Thoracic aorta (tissue), 2 donors: Measurements from ENCODE around the gene SERTAD2. TPM values are rescaled to one million over a fixed set of nuclear protein-coding genes. Genes with fewer than 3 reads are reported as not detected.

ENCODE experiments used
- ATAC-seq: fragments of 150-250 bp; one replicate; pipeline ENCODE4 v1.8.0; 2017; ENCODE audit warnings: low read depth; ENCODE audit not compliant: insufficient number of reproducible peaks, low FRiP score
- DNase-seq: peaks from one replicate; pipeline ENCODE4 v3.0.0-alpha.2; 2020; ENCODE audit warnings: low spot score
- H3K27ac ChIP-seq, 2 donors: fragments of 200-600 bp; sonication (generic); 1 replicate in 1 of 2; 2 replicates in 1 of 2; pipeline ENCODE4 v1.5.1; 2016; ENCODE audit warnings: mild to moderate bottlenecking in 2 of 2, moderate library complexity in 2 of 2
- H3K27me3 ChIP-seq: fragments of 200-600 bp; sonication (generic); replicated peaks from 2 replicates; pipeline ENCODE4 v1.6.0; 2016; ENCODE audit warnings: mild to moderate bottlenecking; ENCODE audit not compliant: insufficient read depth
- H3K36me3 ChIP-seq: fragments of 200-600 bp; sonication (generic); one replicate; pipeline ENCODE4 v1.5.1; 2016
- H3K4me1 ChIP-seq, 2 donors: fragments of 200-600 bp; sonication (generic); 1 replicate in 1 of 2; 2 replicates in 1 of 2; pipeline versions ENCODE4 v1.5.1 to v1.6.0; 2016; ENCODE audit warnings: low read depth in 2 of 2, mild to moderate bottlenecking in 1 of 2; ENCODE audit not compliant: control insufficient read depth in 1 of 2
- H3K4me3 ChIP-seq: fragments of 200-600 bp; sonication (generic); 2 replicates; pipeline ENCODE4 v1.5.1; 2016; ENCODE audit warnings: mild to moderate bottlenecking
- H3K9me3 ChIP-seq: fragments of 200-600 bp; sonication (generic); 2 replicates; pipeline ENCODE4 v1.5.1; 2016
- total RNA-seq, 2 donors: library from RNA; depleted of rRNA; stranded (reverse); fragments of >200 nt; gene quantifications; one replicate each; pipeline versions ENCODE4 v1.1.0 to v1.2.3, GENCODE V29; 2016
- TF ChIP-seq, protein P1 (sequence below): fragments of 200-600 bp; sonication (generic); IDR thresholded peaks from one replicate; pipeline ENCODE4 v1.5.1; 2019; ENCODE audit warnings: antibody characterized with exemption

Gene SERTAD2
- total RNA-seq, 2 donors from 2014 or later: 17.9 to 31.9 TPM

DNA sequence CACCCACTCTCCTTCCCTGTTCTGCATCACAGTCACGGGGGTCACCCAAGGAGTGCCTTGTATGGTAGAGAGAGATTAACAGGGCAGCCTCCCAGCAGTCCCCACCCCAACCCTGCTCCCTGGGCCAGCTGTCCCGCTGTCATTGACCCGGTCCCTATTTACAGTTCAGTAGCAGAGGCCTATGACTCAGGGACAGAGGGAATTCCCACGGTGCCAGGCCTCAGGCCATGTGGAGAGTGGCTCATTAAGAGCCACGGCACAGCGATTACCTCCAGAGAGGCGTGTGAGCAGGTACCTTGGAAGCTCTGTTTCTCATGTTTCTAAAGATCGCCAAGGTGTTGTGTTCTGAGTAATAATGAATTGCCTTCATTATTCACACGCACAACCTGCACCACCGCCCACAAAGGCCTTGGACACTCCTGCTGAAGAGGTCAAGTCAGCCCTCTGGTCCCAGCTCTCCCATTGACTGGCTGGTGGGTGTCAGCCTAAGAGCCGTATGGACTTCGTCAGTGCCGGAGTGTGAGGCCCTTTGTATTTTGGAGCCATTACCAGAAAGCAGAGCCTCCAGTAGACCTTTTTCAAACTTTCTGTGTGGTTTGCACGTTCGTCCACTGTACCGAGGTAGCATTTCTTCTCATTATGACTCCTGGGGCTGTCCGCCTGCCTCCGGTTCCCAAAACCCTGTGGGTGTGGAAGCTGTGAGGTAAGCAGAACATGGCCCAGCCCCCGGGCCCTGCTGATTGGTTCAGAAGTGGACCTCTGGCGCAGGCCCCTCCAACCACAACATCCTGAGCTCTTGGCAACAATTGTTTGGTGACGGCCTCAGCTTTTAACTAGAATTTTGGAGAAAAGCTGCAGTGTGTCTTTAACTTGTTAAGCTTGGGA is 47.0 kb downstream of the SERTAD2 start:
- peak overlapping the region in 1 of 2 donors; percentile 42 for H3K27ac ChIP-seq
- peaks cover 11 to 22% of the 10 kb centered on the region in 2 donors for H3K4me1 ChIP-seq
- TF ChIP-seq, protein P1, sequence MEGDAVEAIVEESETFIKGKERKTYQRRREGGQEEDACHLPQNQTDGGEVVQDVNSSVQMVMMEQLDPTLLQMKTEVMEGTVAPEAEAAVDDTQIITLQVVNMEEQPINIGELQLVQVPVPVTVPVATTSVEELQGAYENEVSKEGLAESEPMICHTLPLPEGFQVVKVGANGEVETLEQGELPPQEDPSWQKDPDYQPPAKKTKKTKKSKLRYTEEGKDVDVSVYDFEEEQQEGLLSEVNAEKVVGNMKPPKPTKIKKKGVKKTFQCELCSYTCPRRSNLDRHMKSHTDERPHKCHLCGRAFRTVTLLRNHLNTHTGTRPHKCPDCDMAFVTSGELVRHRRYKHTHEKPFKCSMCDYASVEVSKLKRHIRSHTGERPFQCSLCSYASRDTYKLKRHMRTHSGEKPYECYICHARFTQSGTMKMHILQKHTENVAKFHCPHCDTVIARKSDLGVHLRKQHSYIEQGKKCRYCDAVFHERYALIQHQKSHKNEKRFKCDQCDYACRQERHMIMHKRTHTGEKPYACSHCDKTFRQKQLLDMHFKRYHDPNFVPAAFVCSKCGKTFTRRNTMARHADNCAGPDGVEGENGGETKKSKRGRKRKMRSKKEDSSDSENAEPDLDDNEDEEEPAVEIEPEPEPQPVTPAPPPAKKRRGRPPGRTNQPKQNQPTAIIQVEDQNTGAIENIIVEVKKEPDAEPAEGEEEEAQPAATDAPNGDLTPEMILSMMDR: no peak
- H3K27me3 ChIP-seq: no peaks in the 10 kb centered on the region
- ATAC-seq: peak; percentile 64
- no peaks in the 10 kb centered on the region for H3K36me3 ChIP-seq
- H3K9me3 ChIP-seq: no peaks in the 10 kb centered on the region
- peak overlapping the region; percentile 63 for H3K4me3 ChIP-seq
- DNase-seq: peak; percentile 88

DNA sequence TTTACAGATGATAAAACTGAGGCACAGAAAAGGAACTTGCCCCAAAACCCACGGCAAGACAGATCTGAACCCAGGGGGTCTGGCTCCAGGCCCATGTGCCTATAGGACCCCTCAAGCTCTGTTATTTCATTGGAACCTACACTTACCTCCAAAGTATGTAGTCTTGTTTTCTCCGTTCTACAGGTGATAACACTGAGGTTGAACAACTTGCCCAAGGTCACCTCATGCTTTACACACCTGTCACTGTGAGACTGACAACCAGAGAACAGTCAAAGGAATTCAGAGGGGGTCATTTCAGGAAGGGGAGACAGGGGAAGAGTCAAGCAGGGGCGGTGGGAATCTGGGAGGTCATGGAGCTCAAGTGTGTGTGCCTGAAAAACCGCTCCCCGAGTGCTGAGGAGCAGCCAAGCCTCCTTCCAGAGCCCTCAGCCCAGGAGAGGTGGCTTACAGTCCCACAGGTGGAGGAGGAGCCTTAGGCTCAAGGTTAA is 47.7 kb downstream of the SERTAD2 start:
- Histone ChIP-seq H3K4me1 (peaks cover 11 to 22% of the 10 kb centered on the region in 2 donors), H3K4me3 (no peak overlapping the region), H3K27ac (no peak overlapping the region), H3K9me3 (no peaks in the 10 kb centered on the region), H3K36me3 (no peaks in the 10 kb centered on the region), H3K27me3 (no peaks in the 10 kb centered on the region)
- DNase-seq (no peak), ATAC-seq (no peak)
- TF ChIP-seq, protein P1: no peak

DNA sequence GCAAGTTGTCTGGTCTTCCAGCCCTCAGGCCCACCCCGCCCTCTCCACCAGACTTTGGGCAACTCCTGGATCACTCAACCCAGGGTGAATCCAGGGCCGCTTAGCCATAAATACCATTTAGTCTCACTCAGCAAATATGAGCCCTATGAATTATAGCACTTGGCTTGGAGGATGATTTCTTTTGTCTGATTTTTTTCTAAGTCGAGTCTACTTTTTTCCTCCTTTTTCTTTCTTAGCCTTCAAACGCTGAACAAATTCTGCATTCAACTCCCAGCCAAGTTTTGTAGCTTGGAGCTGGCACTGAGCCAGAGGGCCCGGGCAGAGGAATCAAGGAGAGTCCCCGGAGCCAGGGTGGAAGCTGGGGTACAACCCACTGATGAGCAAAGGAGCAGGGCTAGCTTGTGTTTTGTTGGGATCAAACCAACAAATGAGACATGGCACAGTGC is 48.7 kb downstream of the SERTAD2 start:
- no peak for DNase-seq
- TF ChIP-seq, protein P1: no peak
- H3K4me1 ChIP-seq: peaks cover 11 to 22% of the 10 kb centered on the region in 2 donors
- ATAC-seq: no peak
- H3K36me3 ChIP-seq: no peaks in the 10 kb centered on the region
- H3K4me3 ChIP-seq: no peak overlapping the region
- H3K27ac ChIP-seq: no peak overlapping the region
- H3K9me3 ChIP-seq: no peaks in the 10 kb centered on the region
- H3K27me3 ChIP-seq: no peaks in the 10 kb centered on the region

DNA sequence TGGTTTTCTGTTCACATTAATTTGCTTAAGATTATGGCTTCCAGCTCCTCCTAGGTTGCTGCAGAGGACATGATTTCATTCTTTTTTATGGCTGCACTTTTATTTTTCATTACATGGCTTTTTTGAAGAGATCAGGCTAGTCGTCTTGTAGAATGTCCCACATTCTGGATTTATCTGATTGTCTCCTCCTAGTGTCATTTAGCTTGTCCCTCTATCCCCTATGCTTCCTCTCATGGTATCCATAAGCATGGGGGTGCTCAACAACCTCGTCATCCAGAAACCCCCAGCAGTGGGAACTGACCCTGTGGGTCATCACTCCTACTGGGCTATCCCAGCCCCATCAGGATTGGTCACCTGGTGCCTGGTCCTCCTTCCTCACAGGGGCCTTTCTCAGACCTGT is 49.6 kb downstream of the SERTAD2 start:
- no peak for DNase-seq
- TF ChIP-seq, protein P1: no peak
- H3K36me3 ChIP-seq: no peaks in the 10 kb centered on the region
- peaks cover 11 to 19% of the 10 kb centered on the region in 2 donors for H3K4me1 ChIP-seq
- no peaks in the 10 kb centered on the region for H3K27me3 ChIP-seq
- no peak overlapping the region for H3K4me3 ChIP-seq
- no peaks in the 10 kb centered on the region for H3K9me3 ChIP-seq
- no peak overlapping the region for H3K27ac ChIP-seq
- no peak for ATAC-seq

DNA sequence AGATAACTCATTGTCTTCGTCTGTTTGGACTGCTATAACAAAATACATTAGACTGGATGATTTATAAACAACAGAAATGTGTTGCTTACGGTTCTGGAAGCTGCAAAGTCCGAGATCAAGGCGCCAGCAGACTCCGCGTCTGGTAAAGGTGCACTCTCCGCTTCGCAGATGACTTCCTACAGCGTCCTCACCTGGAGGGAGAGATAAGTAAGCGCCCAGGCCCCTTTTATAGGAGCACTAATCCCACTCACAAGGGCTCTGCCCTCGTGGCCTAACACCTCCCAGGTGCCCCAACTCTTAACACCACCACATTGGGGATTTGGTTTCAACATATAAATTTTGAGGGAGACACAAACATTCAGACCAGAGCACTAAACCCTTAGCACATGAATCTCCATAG is 51.3 kb downstream of the SERTAD2 start:
- H3K4me1 ChIP-seq: peaks cover 8 to 15% of the 10 kb centered on the region in 2 donors
- H3K9me3 ChIP-seq: no peaks in the 10 kb centered on the region
- no peaks in the 10 kb centered on the region for H3K27me3 ChIP-seq
- no peak overlapping the region for H3K4me3 ChIP-seq
- H3K27ac ChIP-seq: no peak overlapping the region
- no peak for DNase-seq
- no peaks in the 10 kb centered on the region for H3K36me3 ChIP-seq
- ATAC-seq: no peak
- TF ChIP-seq, protein P1: no peak
